HepG2 (cell line): Measurements from ENCODE around the gene MIB1. TPM values are rescaled to one million over a fixed set of nuclear protein-coding genes. Genes with fewer than 3 reads are reported as not detected.
A peak's percentile ranks its signal among the peaks of the same experiment; 100 is the strongest.

Source experiments
- ATAC-seq: fragments of 200-7000 bp; cut with Tn5 transposase; 3 replicates; pipeline ENCODE4 v1.9.1; 2020; ENCODE audit warnings: mild to moderate bottlenecking, moderate library complexity
- BruUV-seq: library from RNA; stranded (reverse); fragments of 400-500 nt; replicated peaks from 2 replicates; lab custom pipeline; 2021; lab: Mats Ljungman, UMichigan
- CTCF ChIA-PET: fragments of 300-600 bp; formaldehyde crosslinking; extraction: SDS; loops from one replicate; lab custom pipeline; 2021; ENCODE audit warnings: low total read pairs, inconsistent platforms, low intra/inter-chr PET ratio; lab: Yijun Ruan, JAX
- POLR2A ChIA-PET: fragments of 350-600 bp; sonication (Branson Sonifier 250); formaldehyde crosslinking; loops from one replicate; lab custom pipeline; 2020; ENCODE audit warnings: antibody characterized with exemption, inconsistent platforms; lab: Yijun Ruan, JAX
- DNase-seq: peaks from one replicate; pipeline ENCODE4 v3.0.0-alpha.2; 2015; ENCODE audit warnings: low spot score
- FAIRE-seq: peaks from 3 replicates; lab custom pipeline; 2011; peaks lifted over from hg19 to GRCh38; lab: Jason Lieb, UNC
- H2AFZ ChIP-seq: one replicate; pipeline ENCODE4 v1.6.1; 2011; ENCODE audit warnings: low read length, inconsistent platforms
- H3K27ac ChIP-seq: fragments of 300-600 bp; 3 replicates; pipeline ENCODE4 v1.8.0; 2011; ENCODE audit warnings: mixed run types, mild to moderate bottlenecking, mixed read lengths, low read length, inconsistent platforms; ENCODE audit not compliant: insufficient read depth; ENCODE audit errors: extremely low read length
- H3K27me3 ChIP-seq, 2 experiments: fragments of 200-600 bp in 1 of 2; 2 replicates in 1 of 2; 3 replicates in 1 of 2; pipeline versions ENCODE4 v1.6.0 to v1.8.0; 2011; ENCODE audit warnings: low read length in 2 of 2, mild to moderate bottlenecking in 2 of 2, moderate library complexity in 2 of 2, inconsistent platforms in 1 of 2; ENCODE audit not compliant: insufficient read depth in 2 of 2, control insufficient read depth in 1 of 2
- H3K36me3 ChIP-seq, 2 experiments: fragments of 200-600 bp in 1 of 2; replicated peaks in 1 of 2; 2 replicates in 1 of 2; 3 replicates in 1 of 2; pipeline versions ENCODE4 v1.5.1 to v1.8.0; 2011; ENCODE audit warnings: low read length in 2 of 2, inconsistent platforms in 1 of 2; ENCODE audit not compliant: insufficient read depth in 2 of 2, control insufficient read depth in 1 of 2
- H3K4me1 ChIP-seq: 2 replicates; pipeline ENCODE4 v1.5.1; 2012; ENCODE audit warnings: low read length, inconsistent platforms; ENCODE audit not compliant: insufficient read depth
- H3K4me2 ChIP-seq: 2 replicates; pipeline ENCODE4 v1.6.0; 2011; ENCODE audit warnings: low read depth, low read length, inconsistent platforms
- H3K4me3 ChIP-seq, 3 experiments: fragments of 200-600 bp in 1 of 3; sonication (generic), shearing (Covaris generic) in 1 of 3; replicated peaks in 1 of 3; 2 replicates each; pipeline ENCODE4 v1.5.1; 2011 to 2016; ENCODE audit warnings: low read length in 3 of 3, inconsistent platforms in 2 of 3, low read depth in 2 of 3, mild to moderate bottlenecking in 2 of 3, control low read depth in 1 of 3, mixed read lengths in 1 of 3; ENCODE audit not compliant: insufficient read depth in 1 of 3
- H3K79me2 ChIP-seq: one replicate; pipeline ENCODE4 v1.6.1; 2011; ENCODE audit warnings: low read length, inconsistent platforms; ENCODE audit not compliant: insufficient read depth
- H3K9ac ChIP-seq: 2 replicates; pipeline ENCODE4 v1.6.0; 2011; ENCODE audit warnings: mild to moderate bottlenecking, low read depth, low read length, inconsistent platforms; ENCODE audit not compliant: insufficient read depth
- H3K9me3 ChIP-seq: 2 replicates; pipeline ENCODE4 v1.5.1; 2012; ENCODE audit warnings: mild to moderate bottlenecking, low read length
- H4K20me1 ChIP-seq: 2 replicates; pipeline ENCODE4 v1.6.0; 2011; ENCODE audit warnings: inconsistent platforms, mild to moderate bottlenecking, low read length, moderate library complexity; ENCODE audit not compliant: insufficient read depth
- FUBP1 ChIP-seq: sonication (generic); formaldehyde crosslinking; IDR thresholded peaks from 2 replicates; pipeline ENCODE4 v1.5.1; 2020; ENCODE audit warnings: missing genetic modification reagents, mild to moderate bottlenecking, borderline replicate concordance
- HNRNPK ChIP-seq: fragments of 200-400 bp; formaldehyde crosslinking; IDR thresholded peaks from 2 replicates; pipeline ENCODE4 v1.6.1; 2018; ENCODE audit warnings: low read length, low read depth, moderate library complexity, mild to moderate bottlenecking; ENCODE audit not compliant: poor library complexity, severe bottlenecking
- MAZ ChIP-seq, 2 experiments: sonication (generic) in 1 of 2; formaldehyde crosslinking in 1 of 2; IDR thresholded peaks; 2 replicates each; pipeline versions ENCODE4 v1.5.0 to v1.6.1; 2012 to 2020; ENCODE audit warnings: low read depth in 2 of 2, mild to moderate bottlenecking in 2 of 2, borderline replicate concordance in 1 of 2, improper control_type of control experiment in 1 of 2, low read length in 1 of 2, missing genetic modification reagents in 1 of 2, moderate library complexity in 1 of 2
- WGBS: methylation state at CpG from one replicate; pipeline ENCODE4 v1.1.6; 2017; ENCODE audit warnings: low lambda C conversion rate; 5-methylcytosine and 5-hydroxymethylcytosine counted together
- in situ Hi-C: cut with HindIII; loops from 2 replicates; pipeline ENCODE4 v1.10.0; 2017; ENCODE audit warnings: low pct_unique_long_range_greater_than_20kb; ENCODE audit not compliant: extremely low pct_ligation_motif_present
- intact Hi-C: fragments of 100-400 bp; cut with micrococcal nuclease; formaldehyde crosslinking; loops from one replicate; pipeline ENCODE4 v1.10.0; 2022; ENCODE audit not compliant: unreplicated experiment
- polyA plus RNA-seq, 8 experiments: library from polyadenylated mRNA; depleted of rRNA in 3 of 8; stranded (reverse) in 7 of 8; unstranded in 1 of 8; fragments of >200 nt; fragmentation: Illumina TruSeq in 4 of 8; extraction: Trizol in 4 of 8; gene quantifications; 2 replicates each; pipeline versions ENCODE4 v1.2.1 to v1.2.3, GENCODE V29; 2011 to 2016; ENCODE audit warnings: low read depth in 4 of 8, missing spikeins in 1 of 8, mixed read lengths in 1 of 8; ENCODE audit not compliant: insufficient read depth in 1 of 8
- total RNA-seq, 5 experiments: library from RNA; depleted of rRNA; stranded (reverse); fragments of >200 nt; fragmentation: Illumina TruSeq; extraction: Trizol; gene quantifications; 2 replicates each; pipeline ENCODE4 v1.2.3, GENCODE V29; 2016; ENCODE audit warnings: low read depth in 1 of 5

Gene MIB1
- total and polyA plus RNA-seq, 2 of the 13 experiments (the other 11 are each of a cell fraction or from before 2014, with no cell fraction given) = 12.0 to 47.0 TPM

GRCh38 chr18:21747764-21748693 is 7.4 kb downstream of the MIB1 start:
- FAIRE-seq (no peak), DNase-seq (no peak)
- BruUV-seq = no TSS peak
- in situ Hi-C loops = no loop called here
- Histone ChIP-seq H3K4me3 (no peak overlapping the region), H2AFZ (no peak overlapping the region), H3K36me3 (no peaks in the 10 kb centered on the region; a peak in 1 of 5 replicates), H3K4me1 (peaks cover 56% of the 10 kb centered on the region)
- CTCF ChIA-PET = no interaction called here
- no peak for TF ChIP-seq FUBP1 (CRISPR knock-in tag)
- TF ChIP-seq MAZ (IDR thresholded peaks at IDR 0.05; ENCODE audit: borderline replicate concordance, low read depth, low read length) = no peak
- no peak for TF ChIP-seq MAZ (CRISPR knock-in tag; IDR thresholded peaks at IDR 0.05; ENCODE audit: low read depth)
- peak; percentile 93 for TF ChIP-seq HNRNPK
- TF ChIP-seq, all 625 proteins: peak for 1
- Histone ChIP-seq H3K27me3 (no peaks in the 10 kb centered on the region), H4K20me1 (peaks cover 28% of the 10 kb centered on the region), H3K4me2 (no peak overlapping the region), H3K27ac (no peak overlapping the region), H3K9ac (no peak overlapping the region), H3K79me2 (peaks cover 94% of the 10 kb centered on the region), H3K9me3 (no peaks in the 10 kb centered on the region)
- POLR2A ChIA-PET = interaction anchor here (1.0 to 1.6 kb wide), 2 partner anchors 8 to 147 kb away, joined by 3 to 5 read pairs; partner anchors contain the start of genes ESCO1 and MIB1
- 92% methylated on average over 2 of the region's 2 CpGs for WGBS
- intact Hi-C loops = no loop called here
- no peak for ATAC-seq
